ENCODE data around the gene ZBTB5.
"Not testable (repeated sequence)": the region's sequence is repeated elsewhere in the genome, so short reads cannot be mapped to it uniquely, and the experiment has no call there.

The ZBTB5 gene

GRCh38 chr9:37486616-37487548 lies 21.6 kb upstream of the ZBTB5 start:
- no peak for TF ChIP-seq CTCF (IDR thresholded peaks at IDR 0.05; ENCODE audit: low read length, missing control alignments)
- peak; percentile 95 for DNase-seq (ENCODE audit: low read depth)
- H3K4me3 ChIP-seq (replicated peaks; ENCODE audit: low read depth, low read length): peak overlapping the region; percentile 78

DNA sequence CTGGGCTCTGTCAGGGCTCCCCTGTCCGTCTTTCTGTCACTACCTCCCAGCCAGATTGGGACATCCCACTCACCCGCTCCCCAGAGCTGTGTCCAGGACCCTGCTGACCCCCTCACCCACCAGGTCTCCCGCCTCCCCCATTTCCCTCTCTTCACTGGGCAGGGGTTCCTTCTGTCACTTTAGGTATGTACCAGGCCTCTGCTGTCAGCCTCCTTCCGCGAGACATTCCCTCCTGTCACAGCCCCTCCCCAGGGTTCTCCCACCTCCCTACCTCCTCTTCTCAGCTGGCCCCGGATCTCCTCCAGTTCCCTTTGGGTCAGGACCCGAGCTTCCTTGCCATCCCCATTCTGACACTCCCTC lies 21.0 kb upstream of the ZBTB5 start:
- peak overlapping the region; percentile 78 for H3K4me3 ChIP-seq (replicated peaks; ENCODE audit: low read depth, low read length)
- TF ChIP-seq CTCF (IDR thresholded peaks at IDR 0.05; ENCODE audit: low read length, missing control alignments): no peak
- no peak for DNase-seq (ENCODE audit: low read depth)

GRCh38 chr9:37485389-37486255 lies 20.4 kb upstream of the ZBTB5 start, which contains the start of gene POLR1E:
Gene POLR1E, plus strand, starts transcription at chr9:37485948. Its CDS starts 100 bp downstream, at chr9:37486048.
- DNase-seq (ENCODE audit: low read depth): peak; percentile 91
- peak within 1 kb of the TSS; percentile 78 for H3K4me3 ChIP-seq (replicated peaks; ENCODE audit: low read depth, low read length)
- no peak for TF ChIP-seq CTCF (IDR thresholded peaks at IDR 0.05; ENCODE audit: low read length, missing control alignments)

DNA sequence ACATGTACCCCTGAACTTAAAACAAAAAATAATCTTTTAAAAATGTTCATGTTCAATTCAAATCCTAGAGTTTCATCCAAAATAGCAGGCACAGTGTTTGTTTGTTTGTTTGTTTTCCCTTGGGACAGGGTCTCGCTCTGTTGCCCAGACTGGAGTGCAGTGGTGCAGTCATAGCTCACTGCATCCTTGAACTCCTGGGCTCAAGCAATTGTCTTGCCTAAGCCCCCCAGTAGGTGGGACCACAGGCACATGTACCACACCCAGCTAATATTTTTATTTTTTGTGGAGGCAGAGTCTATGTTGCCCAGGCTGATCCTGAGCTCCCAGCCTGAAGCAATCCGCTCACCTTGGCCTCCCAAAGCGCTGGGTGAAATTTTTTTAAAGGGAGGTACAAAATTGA lies 15.5 kb upstream of the ZBTB5 start:
- no peak for DNase-seq (ENCODE audit: low read depth)
- no peak overlapping the region for H3K4me3 ChIP-seq (replicated peaks; ENCODE audit: low read depth, low read length)
- TF ChIP-seq CTCF (IDR thresholded peaks at IDR 0.05; ENCODE audit: low read length, missing control alignments): no peak

DNA sequence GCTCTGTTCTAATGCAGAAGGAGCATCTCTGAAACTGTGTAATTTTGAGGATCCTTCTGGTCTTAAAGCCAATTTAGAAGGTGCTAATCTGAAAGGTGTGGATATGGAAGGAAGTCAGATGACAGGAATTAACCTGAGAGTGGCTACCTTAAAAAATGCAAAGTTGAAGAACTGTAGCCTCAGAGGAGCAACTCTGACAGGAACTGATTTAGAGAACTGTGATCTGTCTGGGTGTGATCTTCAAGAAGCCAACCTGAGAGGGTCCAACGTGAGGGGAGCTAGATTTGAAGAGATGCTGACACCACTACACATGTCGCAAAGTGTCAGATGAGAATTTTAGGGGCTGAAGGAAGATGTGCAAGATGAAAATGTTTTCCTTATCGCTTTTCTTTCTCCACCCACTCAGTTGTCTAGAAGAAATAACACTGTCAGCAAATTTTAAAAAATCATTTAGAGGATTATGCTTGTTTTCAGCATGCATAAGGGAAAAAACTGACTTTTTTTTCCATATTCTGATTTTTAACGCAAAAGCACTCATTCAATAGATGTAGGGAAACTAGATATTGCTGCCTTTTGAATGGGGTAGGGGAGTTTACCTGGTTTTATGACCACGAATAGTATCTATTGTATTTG lies 12.9 kb upstream of the ZBTB5 start:
- not testable (repeated sequence) for H3K4me3 ChIP-seq (replicated peaks; ENCODE audit: low read depth, low read length); DNase-seq (ENCODE audit: low read depth)

- H3K4me3 ChIP-seq (replicated peaks; ENCODE audit: low read depth, low read length); DNase-seq (ENCODE audit: low read depth): not testable (repeated sequence)
Measured at GRCh38 chr9:37477443-37477842, 12.2 kb upstream of the ZBTB5 start.

DNA sequence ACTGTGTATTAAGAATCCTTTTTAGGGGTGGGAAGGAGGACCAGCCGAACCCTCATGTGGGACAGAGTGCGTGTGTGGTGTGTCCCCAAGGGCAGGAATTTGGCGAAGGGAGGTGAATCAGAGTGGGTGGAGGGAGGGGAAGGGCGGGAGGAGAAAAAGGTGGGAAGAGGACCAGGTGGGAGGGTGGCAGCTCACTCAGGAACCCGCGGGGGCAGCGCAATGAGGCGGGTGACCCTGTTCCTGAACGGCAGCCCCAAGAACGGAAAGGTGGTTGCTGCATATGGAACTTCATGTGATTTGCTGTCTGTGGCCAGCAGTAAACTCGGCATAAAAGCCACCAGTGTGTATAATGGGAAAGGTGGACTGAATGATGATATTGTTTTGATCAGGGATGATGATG lies 11.7 kb upstream of the ZBTB5 start:
- TF ChIP-seq CTCF (IDR thresholded peaks at IDR 0.05; ENCODE audit: low read length, missing control alignments): no peak
- no peak for DNase-seq (ENCODE audit: low read depth)
- no peak overlapping the region for H3K4me3 ChIP-seq (replicated peaks; ENCODE audit: low read depth, low read length)
